Upper lobe of right lung (tissue), 1 donor: ENCODE results near the gene LMAN2L. TPM values are rescaled to one million over a fixed set of nuclear protein-coding genes. Genes with fewer than 3 reads are reported as not detected.
A peak's percentile ranks its signal among the peaks of the same experiment; 100 is the strongest.

Experiments used
- ATAC-seq: fragments of 200-7000 bp; cut with Tn5 transposase; one replicate; pipeline ENCODE4 v1.9.1; 2020; ENCODE audit warnings: mild to moderate bottlenecking, moderate library complexity
- DNase-seq: peaks from one replicate; pipeline ENCODE4 v3.0.0-alpha.2; 2020
- H3K27ac ChIP-seq: fragments of 200-600 bp; one replicate; pipeline ENCODE4 v1.8.0; 2022
- H3K27me3 ChIP-seq: fragments of 200-600 bp; one replicate; pipeline ENCODE4 v1.8.0; 2022; ENCODE audit warnings: mild to moderate bottlenecking
- H3K36me3 ChIP-seq: fragments of 200-600 bp; one replicate; pipeline ENCODE4 v1.8.0; 2022
- H3K4me1 ChIP-seq: fragments of 200-600 bp; one replicate; pipeline ENCODE4 v1.8.0; 2022
- H3K4me3 ChIP-seq: fragments of 200-600 bp; one replicate; pipeline ENCODE4 v1.8.0; 2022; ENCODE audit warnings: mild to moderate bottlenecking
- H3K9me3 ChIP-seq: fragments of 200-600 bp; one replicate; pipeline ENCODE4 v1.8.0; 2022
- intact Hi-C: fragments of 100-400 bp; cut with DNase I; formaldehyde crosslinking; loops from one replicate; pipeline ENCODE4 v1.11.0; 2022
- total RNA-seq: library from RNA; stranded (reverse); fragmentation: NEBNext Ultra II Directional; extraction: Animal tissue kit (Norgen Biotek cat#: 25700); gene quantifications from one replicate; pipeline ENCODE4 v1.2.1, GENCODE V29; 2021
- TF ChIP-seq, protein P1 (sequence below): fragments of 200-600 bp; IDR thresholded peaks from one replicate; pipeline ENCODE4 v1.8.0; 2022; ENCODE audit warnings: antibody characterized with exemption
- donor health status: DM: no; HTN: yes; CAD: no; lungs with severe emphysema.

The LMAN2L gene
- total RNA-seq, 1 donor from 2014 or later: 16.5 TPM

DNA sequence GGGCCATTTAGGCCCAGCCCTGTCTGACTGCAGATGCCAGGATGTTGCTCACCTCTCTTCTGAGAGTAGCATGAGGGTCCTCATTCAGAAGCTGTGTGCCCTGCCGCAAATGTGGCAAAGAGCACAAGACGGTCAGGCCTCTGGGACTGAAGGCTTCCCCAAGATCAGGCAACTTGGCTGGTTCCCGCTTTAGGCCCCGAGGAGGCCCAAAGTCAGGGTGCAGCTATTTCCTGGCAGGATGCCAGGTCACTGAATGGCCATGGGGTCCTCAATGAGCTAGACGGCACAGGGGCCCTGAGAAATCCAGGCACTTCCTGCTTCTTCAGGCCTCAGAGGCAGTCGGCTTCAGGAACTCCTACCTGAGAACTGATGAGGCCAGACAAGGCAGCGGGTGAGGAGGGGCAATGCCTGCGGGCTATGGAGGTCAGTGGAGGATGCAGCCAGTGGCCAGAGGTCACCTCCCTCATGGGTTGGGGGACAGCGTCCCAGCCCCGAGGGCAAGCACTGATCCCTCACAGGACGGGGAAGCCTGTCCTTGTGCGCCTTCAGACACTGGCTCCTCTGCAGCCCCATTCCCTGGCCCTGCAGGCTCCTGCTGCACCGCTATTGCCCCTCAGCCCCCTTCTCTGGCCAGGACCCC, 44.9 kb downstream of the LMAN2L start:
- intact Hi-C loops: no loop called here
- DNase-seq: peak; percentile 59

DNA sequence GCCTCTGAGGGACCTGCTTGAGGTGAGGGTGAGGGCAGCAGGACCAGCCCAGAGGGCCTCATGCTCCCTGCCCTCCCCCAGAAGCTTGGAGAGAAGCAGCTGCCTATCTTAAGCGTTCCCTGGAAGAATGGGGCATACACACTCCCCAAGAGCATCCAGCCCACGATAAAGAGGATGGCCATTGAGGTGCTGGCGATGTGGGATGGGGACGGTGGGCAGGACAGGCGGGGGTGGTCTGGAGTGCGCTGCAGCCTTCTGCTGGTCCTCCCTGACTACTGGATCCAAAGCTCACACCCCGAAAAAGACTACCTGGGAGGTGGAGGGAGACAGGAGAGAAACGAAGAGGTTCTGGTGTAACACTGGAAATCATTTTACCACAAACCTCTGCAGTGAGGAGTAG, 45.6 kb downstream of the LMAN2L start:
- DNase-seq: peak; percentile 33
- intact Hi-C loops: no loop called here
- H3K27ac ChIP-seq: no peak overlapping the region
- no peaks in the 10 kb centered on the region for H3K4me1 ChIP-seq
- H3K9me3 ChIP-seq: no peaks in the 10 kb centered on the region
- ATAC-seq: no peak
- TF ChIP-seq, protein P1, sequence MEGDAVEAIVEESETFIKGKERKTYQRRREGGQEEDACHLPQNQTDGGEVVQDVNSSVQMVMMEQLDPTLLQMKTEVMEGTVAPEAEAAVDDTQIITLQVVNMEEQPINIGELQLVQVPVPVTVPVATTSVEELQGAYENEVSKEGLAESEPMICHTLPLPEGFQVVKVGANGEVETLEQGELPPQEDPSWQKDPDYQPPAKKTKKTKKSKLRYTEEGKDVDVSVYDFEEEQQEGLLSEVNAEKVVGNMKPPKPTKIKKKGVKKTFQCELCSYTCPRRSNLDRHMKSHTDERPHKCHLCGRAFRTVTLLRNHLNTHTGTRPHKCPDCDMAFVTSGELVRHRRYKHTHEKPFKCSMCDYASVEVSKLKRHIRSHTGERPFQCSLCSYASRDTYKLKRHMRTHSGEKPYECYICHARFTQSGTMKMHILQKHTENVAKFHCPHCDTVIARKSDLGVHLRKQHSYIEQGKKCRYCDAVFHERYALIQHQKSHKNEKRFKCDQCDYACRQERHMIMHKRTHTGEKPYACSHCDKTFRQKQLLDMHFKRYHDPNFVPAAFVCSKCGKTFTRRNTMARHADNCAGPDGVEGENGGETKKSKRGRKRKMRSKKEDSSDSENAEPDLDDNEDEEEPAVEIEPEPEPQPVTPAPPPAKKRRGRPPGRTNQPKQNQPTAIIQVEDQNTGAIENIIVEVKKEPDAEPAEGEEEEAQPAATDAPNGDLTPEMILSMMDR: no peak
- H3K4me3 ChIP-seq: no peak overlapping the region
- H3K36me3 ChIP-seq: no peaks in the 10 kb centered on the region
- no peaks in the 10 kb centered on the region for H3K27me3 ChIP-seq

More for the DNA sequence above, 44.9 kb downstream of the LMAN2L start:
- no peak for ATAC-seq
- H3K9me3 ChIP-seq: no peaks in the 10 kb centered on the region
- H3K4me3 ChIP-seq: no peak overlapping the region
- TF ChIP-seq, protein P1: no peak
- H3K27me3 ChIP-seq: no peaks in the 10 kb centered on the region
- no peaks in the 10 kb centered on the region for H3K36me3 ChIP-seq
- no peaks in the 10 kb centered on the region for H3K4me1 ChIP-seq
- no peak overlapping the region for H3K27ac ChIP-seq

DNA sequence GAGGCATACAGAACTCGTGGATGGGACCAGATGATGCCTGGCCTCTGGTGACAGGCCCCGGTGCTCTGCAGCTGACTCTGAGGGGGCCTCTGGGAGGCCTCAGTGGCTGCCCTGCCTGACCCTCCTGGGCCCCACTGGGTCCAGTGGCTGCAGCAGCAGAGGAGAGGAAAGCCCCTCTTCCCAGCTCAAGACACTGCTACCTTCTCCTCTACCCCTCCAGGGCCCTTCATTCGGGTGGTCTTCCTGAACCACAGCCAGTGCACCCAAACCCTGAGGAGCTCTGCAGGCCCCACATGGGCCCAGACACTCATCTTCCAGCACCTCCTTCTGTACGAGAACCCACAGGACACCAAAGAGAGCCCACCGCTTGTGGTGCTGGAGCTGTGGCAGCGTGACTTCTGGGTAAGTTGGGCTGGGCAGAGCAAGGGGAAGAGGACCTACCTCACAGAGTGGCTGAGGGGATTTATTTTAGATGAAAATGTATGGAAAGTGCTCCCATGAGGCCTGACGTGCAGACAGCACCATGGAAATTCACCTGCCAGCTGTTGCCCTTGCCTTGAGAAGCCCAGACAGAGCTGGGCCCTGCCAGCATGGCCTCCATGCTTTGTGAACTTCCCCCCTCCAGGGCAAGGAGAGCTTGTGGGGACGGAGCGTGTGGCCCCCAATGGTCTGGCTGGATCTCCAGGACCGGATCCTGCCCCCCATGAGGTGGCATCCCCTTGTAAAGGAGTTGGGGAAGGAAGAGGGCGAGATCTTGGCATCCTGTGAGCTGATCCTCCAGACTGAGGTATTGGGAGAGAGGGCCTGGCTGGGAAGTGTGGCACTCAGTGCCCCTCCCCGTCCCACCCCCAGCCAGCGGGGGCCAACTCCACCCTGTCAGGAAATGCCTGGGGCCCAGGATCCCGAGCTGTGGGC, 46.3 kb downstream of the LMAN2L start:
- no peaks in the 10 kb centered on the region for H3K9me3 ChIP-seq
- ATAC-seq (no peak), DNase-seq (peak; percentile 58)
- no peak overlapping the region for H3K4me3 ChIP-seq
- H3K27me3 ChIP-seq: no peaks in the 10 kb centered on the region
- H3K36me3 ChIP-seq: no peaks in the 10 kb centered on the region
- intact Hi-C loops: no loop called here
- TF ChIP-seq, protein P1: no peak
- no peaks in the 10 kb centered on the region for H3K4me1 ChIP-seq
- H3K27ac ChIP-seq: no peak overlapping the region

DNA sequence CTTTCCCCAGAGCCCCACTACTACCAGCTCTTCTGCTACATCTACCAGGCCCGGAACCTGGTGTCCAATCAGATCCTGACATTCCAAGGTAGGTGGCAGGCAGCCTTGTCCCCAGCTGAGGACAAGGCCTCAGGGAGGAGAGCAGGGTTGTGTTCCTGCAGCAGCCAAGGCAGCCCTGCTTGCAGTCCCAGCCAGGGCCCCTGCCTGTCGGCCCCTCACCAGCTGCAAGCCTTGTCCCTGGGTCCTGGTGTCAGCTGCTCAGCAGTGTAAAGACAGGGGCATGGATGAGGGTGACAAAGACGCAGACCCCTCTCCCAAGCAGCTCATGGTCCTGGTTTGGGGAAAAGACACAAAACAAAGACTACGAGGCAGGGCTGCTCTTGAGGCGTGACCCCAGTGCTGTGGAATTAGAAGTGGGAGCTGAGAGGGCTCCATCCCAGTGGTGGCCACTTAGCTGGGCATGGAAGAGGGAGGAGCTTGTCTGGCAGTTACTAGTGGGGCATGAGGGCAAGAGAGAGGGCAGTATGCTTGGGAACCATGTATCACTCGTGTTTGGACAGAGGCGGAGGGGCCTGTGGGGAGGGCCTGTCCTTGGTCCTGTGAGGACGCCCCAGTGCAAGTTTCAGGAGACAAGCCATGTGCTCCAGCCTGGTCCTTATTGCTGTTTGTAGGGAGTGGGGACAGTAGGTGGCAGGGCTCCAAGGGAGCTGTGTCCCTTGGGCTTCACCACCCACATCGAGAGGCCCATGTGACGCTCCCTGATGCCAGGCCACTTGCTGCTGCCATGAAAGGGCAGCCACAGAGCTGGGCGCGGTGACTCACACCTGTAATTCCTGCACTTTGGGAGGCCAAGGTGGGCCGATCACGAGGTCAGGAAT, 47.5 kb downstream of the LMAN2L start:
- no peaks in the 10 kb centered on the region for H3K36me3 ChIP-seq
- H3K4me1 ChIP-seq: no peaks in the 10 kb centered on the region
- no peak overlapping the region for H3K27ac ChIP-seq
- ATAC-seq (peak; percentile 76), DNase-seq (peak; percentile 85)
- H3K9me3 ChIP-seq: no peaks in the 10 kb centered on the region
- TF ChIP-seq, protein P1: no peak
- no peaks in the 10 kb centered on the region for H3K27me3 ChIP-seq
- H3K4me3 ChIP-seq: no peak overlapping the region
- intact Hi-C loops: no loop called here

DNA sequence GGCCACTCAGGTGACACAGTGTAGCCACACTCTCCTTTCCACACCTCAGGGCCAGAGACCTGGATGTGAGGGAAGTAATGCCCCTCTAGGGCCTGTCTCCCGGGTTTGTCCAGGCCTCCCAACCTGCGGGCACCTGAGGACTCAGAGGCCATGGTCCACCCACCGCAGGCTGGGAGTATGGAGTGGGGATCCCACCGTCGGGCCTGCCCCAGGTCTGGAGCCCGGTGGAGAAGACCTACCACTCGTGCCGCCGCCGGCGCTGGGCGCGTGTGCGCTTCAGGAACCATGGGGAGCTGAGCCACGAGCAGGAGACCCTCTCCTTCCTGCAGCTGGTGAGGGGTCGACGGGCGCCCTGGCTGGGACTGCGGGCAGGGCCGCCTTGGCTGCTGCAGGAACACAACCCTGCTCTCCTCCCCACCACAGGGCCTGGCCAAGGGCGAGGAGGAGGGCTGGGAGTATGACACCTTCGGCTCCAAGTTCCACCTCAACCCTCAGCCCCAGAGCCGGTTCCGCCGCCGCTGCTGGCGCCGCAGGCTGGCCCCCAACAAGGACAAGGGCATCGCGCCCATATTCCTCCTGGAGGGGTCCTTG, 48.7 kb downstream of the LMAN2L start:
- Histone ChIP-seq H3K27me3 (no peaks in the 10 kb centered on the region), H3K27ac (no peak overlapping the region), H3K9me3 (no peaks in the 10 kb centered on the region), H3K4me3 (no peak overlapping the region), H3K4me1 (peaks cover 2% of the 10 kb centered on the region), H3K36me3 (no peaks in the 10 kb centered on the region)
- DNase-seq: no peak
- TF ChIP-seq, protein P1: no peak
- no peak for ATAC-seq
- intact Hi-C loops: no loop called here
